T1000 (cell line): ENCODE results near the gene UBR3.
"Not testable (repeated sequence)": the region's sequence is repeated elsewhere in the genome, so short reads cannot be mapped to it uniquely, and the experiment has no call there.

Experiments used
- DNase-seq: peaks from one replicate; lab custom pipeline; 2025; ENCODE audit warnings: mixed read lengths; lab: John Stamatoyannopoulos, UW

The UBR3 gene

GRCh38 chr2:169866230-169866629 lies 39.0 kb downstream of the UBR3 start:
- DNase-seq = not testable (repeated sequence)

- no peak for DNase-seq
These were observed 40.3 kb downstream of the UBR3 start for GRCh38 chr2:169867579-169867978.

GRCh38 chr2:169868951-169869350 lies 41.7 kb downstream of the UBR3 start:
- DNase-seq = no peak

- not testable (repeated sequence) for DNase-seq
These were observed 44.1 kb downstream of the UBR3 start for GRCh38 chr2:169871369-169871768.

GRCh38 chr2:169871994-169872393 lies 44.7 kb downstream of the UBR3 start:
- no peak for DNase-seq

- DNase-seq = no peak
These were observed 50.1 kb downstream of the UBR3 start for GRCh38 chr2:169877398-169877797.

- no peak for DNase-seq
These were observed 59.9 kb downstream of the UBR3 start for GRCh38 chr2:169887120-169887519.

GRCh38 chr2:169891593-169892298 lies 64.5 kb downstream of the UBR3 start:
- no peak for DNase-seq

GRCh38 chr2:169892951-169893350 lies 65.7 kb downstream of the UBR3 start:
- no peak for DNase-seq

GRCh38 chr2:169895294-169895985 lies 68.2 kb downstream of the UBR3 start:
- no peak for DNase-seq

- DNase-seq = no peak
These were observed 70.6 kb downstream of the UBR3 start for GRCh38 chr2:169897834-169898233.

- DNase-seq = not testable (repeated sequence)
These were observed 72.8 kb downstream of the UBR3 start for GRCh38 chr2:169900103-169900502.

GRCh38 chr2:169900686-169901085 lies 73.4 kb downstream of the UBR3 start:
- DNase-seq = no peak

GRCh38 chr2:169906731-169907130 lies 79.5 kb downstream of the UBR3 start:
- no peak for DNase-seq

GRCh38 chr2:169909376-169909775 lies 82.1 kb downstream of the UBR3 start:
- DNase-seq = no peak

- no peak for DNase-seq
These were observed 83.0 kb downstream of the UBR3 start for GRCh38 chr2:169910109-169910799.

GRCh38 chr2:169911119-169911518 lies 83.9 kb downstream of the UBR3 start:
- no peak for DNase-seq

GRCh38 chr2:169916623-169917022 lies 89.4 kb downstream of the UBR3 start:
- no peak for DNase-seq

- DNase-seq = no peak
These were observed 96.7 kb downstream of the UBR3 start for GRCh38 chr2:169923977-169924376.

GRCh38 chr2:169925968-169926367 lies 98.7 kb downstream of the UBR3 start:
- DNase-seq = no peak

- DNase-seq = no peak
These were observed 101.2 kb downstream of the UBR3 start for GRCh38 chr2:169928463-169928864.

GRCh38 chr2:169933124-169933711 lies 106.0 kb downstream of the UBR3 start:
- DNase-seq = no peak

- not testable (repeated sequence) for DNase-seq
These were observed 109.4 kb downstream of the UBR3 start for GRCh38 chr2:169936652-169937051.
